Skeletal muscle tissue (tissue), 4 donors: ENCODE data around the gene ELANE. TPM values are rescaled to one million over a fixed set of nuclear protein-coding genes. Genes with fewer than 3 reads are reported as not detected.
"Not testable (repeated sequence)": the region's sequence is repeated elsewhere in the genome, so short reads cannot be mapped to it uniquely, and the experiment has no call there.

Experiments used
- H3K27ac ChIP-seq: one replicate; pipeline ENCODE4 v1.7.0; 2013; ENCODE audit warnings: mild to moderate bottlenecking, low read depth, low read length, inconsistent platforms
- H3K27me3 ChIP-seq, 3 donors: one replicate each; pipeline ENCODE4 v1.7.0; 2013; ENCODE audit warnings: low read length in 3 of 3; ENCODE audit not compliant: control insufficient read depth in 3 of 3, insufficient read depth in 3 of 3
- H3K36me3 ChIP-seq, 3 donors: one replicate each; pipeline ENCODE4 v1.7.0; 2013; ENCODE audit warnings: low read length in 3 of 3; ENCODE audit not compliant: control insufficient read depth in 3 of 3, insufficient read depth in 3 of 3
- H3K4me1 ChIP-seq, 3 donors: one replicate each; pipeline ENCODE4 v1.7.0; 2013; ENCODE audit warnings: low read length in 3 of 3, mild to moderate bottlenecking in 3 of 3; ENCODE audit not compliant: control insufficient read depth in 3 of 3, insufficient read depth in 3 of 3
- H3K4me3 ChIP-seq, 3 donors: one replicate each; pipeline ENCODE4 v1.7.0; 2013; ENCODE audit warnings: low read length in 3 of 3
- H3K9ac ChIP-seq, 3 donors: one replicate each; pipeline ENCODE4 v1.7.0; 2013; ENCODE audit warnings: low read length in 3 of 3, mild to moderate bottlenecking in 3 of 3, moderate library complexity in 2 of 3, low read depth in 1 of 3
- H3K9me3 ChIP-seq, 3 donors: one replicate each; pipeline ENCODE4 v1.7.0; 2013; ENCODE audit warnings: low read length in 3 of 3; ENCODE audit not compliant: control insufficient read depth in 3 of 3
- total RNA-seq: library from RNA; depleted of rRNA; stranded (reverse); fragments of >200 nt; gene quantifications from one replicate; pipeline ENCODE4 v1.2.3, GENCODE V29; 2014
- donor health status: Osteomylitis.

ELANE gene
- total RNA-seq, 1 donor from 2014 or later, result 0.52 TPM

- peaks cover 32 to 46% (median 34%) of the 10 kb centered on the region in 3 donors for H3K36me3 ChIP-seq
Observed at GRCh38 chr19:871446-872265, 19.6 kb downstream of the ELANE start.

GRCh38 chr19:872266-872951 lies 20.3 kb downstream of the ELANE start:
- Histone ChIP-seq H3K36me3 (peaks cover 33 to 43% (median 34%) of the 10 kb centered on the region in 3 donors), H3K27me3 (no peaks in the 10 kb centered on the region), H3K9ac (peak overlapping the region in 1 of 3 donors; percentile 16), H3K4me3 (no peak overlapping the region), H3K27ac (no peak overlapping the region), H3K4me1 (peaks cover 3 to 9% (median 4%) of the 10 kb centered on the region in 3 donors), H3K9me3 (no peaks in the 10 kb centered on the region)

More at GRCh38 chr19:871446-872265, 19.6 kb downstream of the ELANE start:
- H3K4me1 ChIP-seq, result peaks cover 3 to 9% (median 4%) of the 10 kb centered on the region in 3 donors
- H3K27ac ChIP-seq, result no peak overlapping the region
- peak overlapping the region in 1 of 3 donors; percentile 25 for H3K9ac ChIP-seq
- no peaks in the 10 kb centered on the region for H3K9me3 ChIP-seq
- no peak overlapping the region for H3K4me3 ChIP-seq
- H3K27me3 ChIP-seq, result no peaks in the 10 kb centered on the region

GRCh38 chr19:873084-873483 lies 21.0 kb downstream of the ELANE start:
- no peaks in the 10 kb centered on the region for H3K9me3 ChIP-seq
- H3K27me3 ChIP-seq, result no peaks in the 10 kb centered on the region
- no peak overlapping the region for H3K27ac ChIP-seq
- peaks cover 26 to 37% (median 28%) of the 10 kb centered on the region in 3 donors for H3K36me3 ChIP-seq
- peaks cover 3 to 9% (median 4%) of the 10 kb centered on the region in 3 donors for H3K4me1 ChIP-seq
- H3K9ac ChIP-seq, result no peak overlapping the region
- H3K4me3 ChIP-seq, result no peak overlapping the region

DNA sequence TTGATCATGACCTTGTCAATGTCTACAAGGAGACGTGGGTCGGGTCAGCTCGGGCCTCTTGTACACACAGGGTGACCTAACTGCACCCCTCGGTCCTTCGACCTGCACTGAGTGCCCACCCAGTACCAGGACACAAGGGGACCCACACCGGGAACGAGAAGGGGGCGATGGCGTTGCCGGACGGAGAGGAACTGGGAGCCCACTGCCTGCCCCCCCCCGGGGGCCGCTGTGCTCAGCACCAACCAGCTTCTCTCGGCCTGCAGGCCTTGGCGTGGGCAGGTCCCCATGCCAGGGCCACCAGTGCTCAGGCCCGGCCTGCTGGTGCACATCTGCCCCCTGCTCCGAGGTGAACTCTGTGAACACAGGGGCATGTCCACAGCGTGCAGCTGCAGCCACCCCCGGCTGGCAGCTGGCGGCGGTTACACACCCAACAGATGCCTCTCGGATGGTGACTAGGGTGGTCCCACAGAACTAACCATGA lies 21.5 kb downstream of the ELANE start:
- no peak overlapping the region for H3K27ac ChIP-seq
- peaks cover 22 to 32% (median 22%) of the 10 kb centered on the region in 3 donors for H3K36me3 ChIP-seq
- H3K9me3 ChIP-seq, result no peaks in the 10 kb centered on the region
- no peak overlapping the region for H3K4me3 ChIP-seq
- H3K9ac ChIP-seq, result no peak overlapping the region
- H3K27me3 ChIP-seq, result no peaks in the 10 kb centered on the region
- peaks cover 3 to 9% (median 4%) of the 10 kb centered on the region in 3 donors for H3K4me1 ChIP-seq

GRCh38 chr19:875265-875879 lies 23.3 kb downstream of the ELANE start:
- Histone ChIP-seq H3K4me1 (peaks cover 0 to 4% (median 0%) of the 10 kb centered on the region in 3 donors), H3K36me3 (peaks cover 21 to 24% (median 22%) of the 10 kb centered on the region in 3 donors)

GRCh38 chr19:876089-876488 lies 24.0 kb downstream of the ELANE start:
- Histone ChIP-seq H3K27ac (no peak overlapping the region), H3K9me3 (no peaks in the 10 kb centered on the region), H3K36me3 (peaks cover 22 to 24% (median 24%) of the 10 kb centered on the region in 3 donors), H3K4me3 (no peak overlapping the region), H3K9ac (no peak overlapping the region), H3K27me3 (no peaks in the 10 kb centered on the region), H3K4me1 (peaks cover 0 to 4% (median 0%) of the 10 kb centered on the region in 3 donors)

More at GRCh38 chr19:875265-875879, 23.3 kb downstream of the ELANE start:
- Histone ChIP-seq H3K4me3 (no peak overlapping the region), H3K27me3 (no peaks in the 10 kb centered on the region), H3K9ac (no peak overlapping the region), H3K9me3 (no peaks in the 10 kb centered on the region), H3K27ac (no peak overlapping the region)

- no peak overlapping the region for H3K4me3 ChIP-seq
- peaks cover 27 to 31% (median 28%) of the 10 kb centered on the region in 3 donors for H3K36me3 ChIP-seq
Observed at GRCh38 chr19:876780-877314, 24.7 kb downstream of the ELANE start.

DNA sequence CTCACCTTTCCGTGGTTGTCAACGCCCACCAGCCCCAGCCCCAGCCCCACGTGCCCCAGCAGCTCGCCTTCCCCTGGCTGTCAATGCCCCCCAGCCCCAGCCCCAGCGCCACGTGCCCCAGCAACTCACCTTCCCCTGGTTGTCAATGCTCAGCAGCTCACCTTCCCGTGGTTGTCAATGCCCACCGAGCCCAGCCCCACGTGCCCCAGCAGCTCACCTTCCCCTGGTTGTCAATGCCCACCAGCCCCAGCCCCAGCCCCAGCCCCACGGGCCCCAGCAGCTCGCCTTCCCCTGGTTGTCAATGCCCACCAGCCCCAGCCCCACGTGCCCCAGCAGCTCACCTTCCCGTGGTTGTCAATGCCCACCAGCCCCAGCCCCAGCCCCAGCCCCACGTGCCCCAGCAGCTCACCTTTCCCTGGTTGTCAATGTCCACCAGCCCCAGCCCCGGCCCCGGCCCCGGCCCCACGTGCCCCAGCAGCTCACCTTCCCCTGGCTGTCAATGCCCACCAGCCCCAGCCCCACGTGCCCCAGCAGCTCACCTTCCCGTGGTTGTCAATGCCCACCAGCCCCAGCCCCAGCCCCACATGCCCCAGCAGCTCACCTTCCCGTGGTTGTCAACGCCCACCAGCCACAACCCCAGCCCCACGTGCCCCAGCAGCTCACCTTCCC lies 26.0 kb downstream of the ELANE start:
- not testable (repeated sequence) for H3K9me3 ChIP-seq, H3K27ac ChIP-seq, H3K9ac ChIP-seq, H3K27me3 ChIP-seq, H3K4me3 ChIP-seq, H3K4me1 ChIP-seq
- peaks cover 35 to 43% (median 39%) of the 10 kb centered on the region in 3 donors for H3K36me3 ChIP-seq

More at GRCh38 chr19:876780-877314, 24.7 kb downstream of the ELANE start:
- Histone ChIP-seq H3K27me3 (no peaks in the 10 kb centered on the region), H3K9ac (no peak overlapping the region), H3K27ac (no peak overlapping the region), H3K4me1 (peaks cover 0 to 4% (median 0%) of the 10 kb centered on the region in 3 donors), H3K9me3 (no peaks in the 10 kb centered on the region)
